HCT116 (cell line): Measurements from ENCODE around the gene SSUH2.
"Not testable (repeated sequence)": the region's sequence is repeated elsewhere in the genome, so short reads cannot be mapped to it uniquely, and the experiment has no call there.

Experiments used
- CEBPB ChIP-seq: IDR thresholded peaks from 2 replicates; pipeline ENCODE4 v1.6.1; 2012; ENCODE audit warnings: low read depth
- CTCF ChIP-seq, 3 experiments: fragments of 200-600 bp in 1 of 3; sonication (generic) in 1 of 3; IDR thresholded peaks in 2 of 3; conservative IDR thresholded peaks in 1 of 3; 2 replicates each; pipeline ENCODE4 v1.5.1; 2012 to 2017; ENCODE audit warnings: low read depth in 2 of 3, low read length in 2 of 3, antibody characterized with exemption in 1 of 3, borderline replicate concordance in 1 of 3, control low read depth in 1 of 3, mild to moderate bottlenecking in 1 of 3, mixed read lengths in 1 of 3, mixed run types in 1 of 3, moderate library complexity in 1 of 3; ENCODE audit not compliant: insufficient read depth in 1 of 3
- EZH2 ChIP-seq: fragments of 200-600 bp; sonication (generic); IDR thresholded peaks from 2 replicates; pipeline ENCODE4 v1.6.1; 2017; ENCODE audit warnings: antibody characterized with exemption, mixed run types
- EZH2phosphoT487 ChIP-seq: fragments of 200-600 bp; IDR thresholded peaks from 2 replicates; pipeline ENCODE4 v1.6.1; 2018; ENCODE audit warnings: antibody characterized with exemption, borderline replicate concordance
- FOSL1 ChIP-seq: IDR thresholded peaks from 2 replicates; pipeline ENCODE4 v1.6.1; 2012; ENCODE audit warnings: low read depth
- JUND ChIP-seq: IDR thresholded peaks from 2 replicates; pipeline ENCODE4 v1.6.1; 2012
- POLR2A ChIP-seq: IDR thresholded peaks from 2 replicates; pipeline ENCODE4 v1.7.0; 2011; ENCODE audit warnings: borderline replicate concordance; ENCODE audit not compliant: insufficient read depth, insufficient read length; ENCODE audit errors: extremely low read depth
- SIN3A ChIP-seq: IDR thresholded peaks from 2 replicates; pipeline ENCODE4 v1.6.1; 2012; ENCODE audit warnings: low read depth
- SRF ChIP-seq: IDR thresholded peaks from 2 replicates; pipeline ENCODE4 v1.6.1; 2012; ENCODE audit warnings: low read depth
- ZFX ChIP-seq: fragments of 450-650 bp; IDR thresholded peaks from 2 replicates; pipeline ENCODE4 v1.6.1; 2017
- TF ChIP-seq, protein P1 (sequence below): IDR thresholded peaks from 2 replicates; pipeline ENCODE4 v1.6.1; 2012
- TF ChIP-seq, protein P2 (sequence below): IDR thresholded peaks from 2 replicates; pipeline ENCODE4 v1.6.1; 2012; ENCODE audit warnings: low read depth

DNA sequence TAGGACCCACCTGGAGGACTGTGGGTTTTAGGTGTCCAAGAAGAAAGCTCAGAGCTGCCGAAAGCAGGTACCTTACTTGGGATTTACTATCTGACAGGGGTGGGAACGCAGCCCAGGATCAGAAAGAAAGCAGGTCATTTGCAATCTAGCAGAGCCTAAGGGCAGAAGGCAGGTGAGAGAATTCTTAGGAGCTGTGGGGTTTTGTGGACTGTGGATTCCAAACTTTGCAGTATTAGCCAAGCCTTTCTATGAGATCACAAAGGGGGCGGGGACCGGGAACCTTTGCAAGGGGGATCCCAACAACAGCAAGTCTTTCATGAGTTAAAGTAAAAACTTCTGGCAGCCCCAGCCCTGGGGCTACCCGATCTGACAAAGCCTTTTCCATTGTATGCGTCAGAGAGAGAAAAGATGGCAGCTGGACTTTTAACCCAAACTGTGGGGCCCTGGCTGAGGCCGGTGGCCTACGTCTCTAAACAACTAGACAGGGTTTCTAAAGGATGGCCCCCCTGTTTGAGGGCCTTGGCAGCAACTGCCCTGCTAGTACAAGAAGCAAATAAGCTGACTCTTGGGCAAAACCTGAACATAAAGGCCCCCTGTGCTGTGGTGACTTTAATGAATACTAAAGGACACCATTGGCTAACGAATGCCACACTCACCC is 37.4 kb upstream of the SSUH2 start:
- TF ChIP-seq CTCF (IDR thresholded peaks at IDR 0.05 in 2 of 3, conservative IDR thresholded peaks at IDR 0.05 in 1 of 3; ENCODE audit: borderline replicate concordance in 1 of 3, insufficient read depth in 1 of 3, low read depth in 2 of 3, low read length in 2 of 3); ZFX; POLR2A; EZH2; CEBPB; EZH2phosphoT487; FOSL1; SRF; SIN3A; JUND: not testable (repeated sequence)
- TF ChIP-seq, protein P1, sequence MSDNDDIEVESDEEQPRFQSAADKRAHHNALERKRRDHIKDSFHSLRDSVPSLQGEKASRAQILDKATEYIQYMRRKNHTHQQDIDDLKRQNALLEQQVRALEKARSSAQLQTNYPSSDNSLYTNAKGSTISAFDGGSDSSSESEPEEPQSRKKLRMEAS = not testable (repeated sequence)
- TF ChIP-seq, protein P2, sequence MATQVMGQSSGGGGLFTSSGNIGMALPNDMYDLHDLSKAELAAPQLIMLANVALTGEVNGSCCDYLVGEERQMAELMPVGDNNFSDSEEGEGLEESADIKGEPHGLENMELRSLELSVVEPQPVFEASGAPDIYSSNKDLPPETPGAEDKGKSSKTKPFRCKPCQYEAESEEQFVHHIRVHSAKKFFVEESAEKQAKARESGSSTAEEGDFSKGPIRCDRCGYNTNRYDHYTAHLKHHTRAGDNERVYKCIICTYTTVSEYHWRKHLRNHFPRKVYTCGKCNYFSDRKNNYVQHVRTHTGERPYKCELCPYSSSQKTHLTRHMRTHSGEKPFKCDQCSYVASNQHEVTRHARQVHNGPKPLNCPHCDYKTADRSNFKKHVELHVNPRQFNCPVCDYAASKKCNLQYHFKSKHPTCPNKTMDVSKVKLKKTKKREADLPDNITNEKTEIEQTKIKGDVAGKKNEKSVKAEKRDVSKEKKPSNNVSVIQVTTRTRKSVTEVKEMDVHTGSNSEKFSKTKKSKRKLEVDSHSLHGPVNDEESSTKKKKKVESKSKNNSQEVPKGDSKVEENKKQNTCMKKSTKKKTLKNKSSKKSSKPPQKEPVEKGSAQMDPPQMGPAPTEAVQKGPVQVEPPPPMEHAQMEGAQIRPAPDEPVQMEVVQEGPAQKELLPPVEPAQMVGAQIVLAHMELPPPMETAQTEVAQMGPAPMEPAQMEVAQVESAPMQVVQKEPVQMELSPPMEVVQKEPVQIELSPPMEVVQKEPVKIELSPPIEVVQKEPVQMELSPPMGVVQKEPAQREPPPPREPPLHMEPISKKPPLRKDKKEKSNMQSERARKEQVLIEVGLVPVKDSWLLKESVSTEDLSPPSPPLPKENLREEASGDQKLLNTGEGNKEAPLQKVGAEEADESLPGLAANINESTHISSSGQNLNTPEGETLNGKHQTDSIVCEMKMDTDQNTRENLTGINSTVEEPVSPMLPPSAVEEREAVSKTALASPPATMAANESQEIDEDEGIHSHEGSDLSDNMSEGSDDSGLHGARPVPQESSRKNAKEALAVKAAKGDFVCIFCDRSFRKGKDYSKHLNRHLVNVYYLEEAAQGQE = not testable (repeated sequence)
